SH-SY5Y (cell line): Measurements from ENCODE around the gene BARHL2.

Source experiments
- GATA2 ChIP-seq: IDR thresholded peaks from 2 replicates; pipeline ENCODE4 v1.6.1; 2011; ENCODE audit warnings: mild to moderate bottlenecking, low read depth, low read length
- GATA3 ChIP-seq: IDR thresholded peaks from 2 replicates; pipeline ENCODE4 v1.6.1; 2011; ENCODE audit warnings: low read depth, mild to moderate bottlenecking, low read length, moderate library complexity

The BARHL2 gene

DNA sequence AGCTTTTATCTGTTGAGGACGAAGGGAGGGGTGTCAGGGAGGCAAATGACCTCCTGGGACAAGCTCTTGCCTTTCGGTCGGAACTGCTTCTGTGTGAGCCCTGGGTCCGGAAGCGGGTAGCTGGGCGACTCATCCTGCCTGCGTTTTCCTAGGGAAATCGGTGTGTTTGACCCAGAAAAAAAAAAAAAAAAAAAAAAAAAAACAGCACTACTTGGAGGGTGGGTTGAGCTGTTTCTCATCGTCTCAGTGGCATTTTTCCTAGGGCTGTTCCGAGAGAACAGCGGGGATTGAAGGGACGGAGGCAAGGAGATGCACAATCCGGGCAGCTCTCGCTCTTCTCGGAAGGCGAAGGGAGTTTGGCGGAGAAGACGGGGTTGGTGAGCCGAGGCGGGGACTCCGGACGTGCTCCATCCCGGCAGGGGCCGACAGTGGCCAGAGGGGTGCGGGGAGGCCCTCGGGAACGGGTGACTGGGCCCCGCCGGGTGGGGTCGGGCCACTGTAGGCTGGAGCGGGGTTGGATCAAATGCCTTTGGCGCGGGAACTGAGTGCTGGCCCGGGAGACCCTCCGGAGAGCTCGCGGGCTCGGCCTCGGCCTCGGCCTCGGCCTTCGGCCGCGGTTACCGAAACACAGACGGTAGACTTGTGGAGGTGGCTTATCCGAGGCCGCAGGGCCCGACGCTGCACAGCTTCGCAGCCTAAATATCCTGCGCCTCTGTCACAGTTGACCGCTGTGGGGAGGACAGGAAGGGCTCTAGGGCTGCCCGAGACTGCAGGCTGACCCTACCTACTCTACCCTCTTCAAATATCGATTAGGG, 2.4 kb upstream of the BARHL2 start:
- TF ChIP-seq GATA2 (no peak), GATA3 (no peak)

DNA sequence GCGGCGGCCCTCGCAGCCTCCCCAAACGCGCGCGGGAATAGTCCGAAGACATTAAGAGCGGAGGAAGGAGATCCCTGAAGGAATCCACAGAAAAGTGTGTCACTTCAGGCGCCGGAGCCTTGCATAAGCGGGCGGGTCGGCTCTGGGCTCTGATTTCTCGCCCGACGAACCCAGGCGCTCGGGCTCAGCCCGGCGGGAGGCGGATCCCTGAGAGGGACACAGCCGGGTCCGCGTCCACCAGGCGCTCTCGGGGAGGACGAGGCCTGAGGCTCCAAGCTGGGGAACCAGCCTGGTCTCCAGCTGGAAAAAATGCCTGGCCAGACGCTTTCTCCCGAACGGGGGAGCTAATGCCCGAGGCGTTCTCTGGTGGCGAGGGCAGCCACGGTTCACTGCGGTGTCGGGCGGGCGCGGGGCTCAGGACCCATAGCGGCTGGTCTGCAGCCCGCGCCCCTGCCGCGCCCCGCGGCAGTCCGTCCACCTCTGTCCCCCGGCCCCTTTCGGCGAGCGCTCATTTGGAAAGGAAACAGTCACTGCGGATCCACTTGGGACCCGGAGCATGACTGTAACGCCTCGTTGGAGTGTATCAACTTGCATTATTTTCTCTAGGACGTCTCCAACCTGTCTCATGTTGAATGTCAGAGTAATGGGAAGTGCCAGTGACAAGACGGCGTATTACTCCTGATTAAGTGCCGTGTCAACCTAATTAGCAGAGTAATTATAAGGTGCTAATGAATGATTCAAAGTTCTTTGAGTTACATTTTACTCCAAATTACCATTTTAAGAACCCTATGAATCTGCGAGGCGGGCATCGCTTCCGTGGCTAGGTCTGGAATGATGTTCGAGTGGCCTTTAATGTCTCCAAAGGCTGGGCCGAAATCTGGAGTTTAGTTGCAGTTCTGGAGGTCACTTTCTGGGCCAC, 1.6 kb upstream of the BARHL2 start:
- TF ChIP-seq GATA3 (no peak), GATA2 (no peak)

DNA sequence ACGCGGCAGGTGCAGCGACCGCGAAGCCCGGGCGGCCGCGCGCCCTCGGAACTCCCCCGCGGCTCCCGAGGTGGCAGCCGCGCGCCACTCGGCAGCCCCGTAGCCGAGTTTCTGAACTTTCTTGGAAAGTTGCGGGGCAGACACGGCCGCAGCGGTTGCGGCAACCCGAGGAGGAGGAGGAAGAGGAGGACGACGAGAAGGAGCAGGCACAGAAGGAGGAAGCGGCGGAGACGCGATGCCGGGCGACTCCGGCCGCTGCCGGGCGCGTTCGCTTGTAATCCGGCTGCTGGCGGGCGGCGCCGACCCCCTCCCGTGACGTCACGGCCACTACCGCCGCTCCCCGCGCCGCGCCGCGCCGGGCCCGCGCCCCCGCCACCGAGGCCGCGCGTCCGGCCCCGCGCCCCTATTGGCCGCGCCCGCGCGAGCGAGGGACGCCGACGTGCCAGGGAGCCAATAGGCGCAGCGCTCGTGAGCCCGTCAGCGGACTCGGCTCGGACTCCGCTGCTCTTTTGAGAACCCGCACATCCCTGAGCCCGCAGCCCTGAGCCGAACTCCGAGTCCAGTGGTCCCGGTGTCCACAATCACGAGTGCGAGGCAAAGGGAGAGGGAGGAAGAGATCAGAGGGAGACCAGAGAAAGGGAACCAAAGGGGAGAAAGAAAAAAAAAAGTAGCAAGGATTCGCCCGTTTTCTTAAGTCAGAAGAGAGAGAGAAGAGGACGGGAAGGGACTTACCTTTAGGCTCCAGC, 736 bp upstream of the BARHL2 start:
- TF ChIP-seq GATA3 (no peak), GATA2 (no peak)

DNA sequence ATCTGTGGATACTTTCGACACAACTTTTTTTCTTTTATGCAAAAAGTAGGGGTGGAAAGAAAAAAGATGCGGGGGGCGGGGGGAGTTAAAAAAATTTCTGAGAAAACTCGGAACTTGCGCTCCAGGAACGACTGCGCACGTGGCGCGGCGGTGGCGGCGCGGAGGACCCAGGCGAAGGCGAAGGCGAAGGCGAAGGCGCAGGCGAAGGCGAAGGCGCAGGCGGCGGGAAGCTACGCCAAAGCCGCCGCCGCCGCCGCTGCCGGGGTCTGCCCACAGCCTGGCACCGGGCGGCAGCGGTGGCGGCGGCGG, 208 bp upstream of the BARHL2 start:
- TF ChIP-seq GATA3 (no peak), GATA2 (no peak)

DNA sequence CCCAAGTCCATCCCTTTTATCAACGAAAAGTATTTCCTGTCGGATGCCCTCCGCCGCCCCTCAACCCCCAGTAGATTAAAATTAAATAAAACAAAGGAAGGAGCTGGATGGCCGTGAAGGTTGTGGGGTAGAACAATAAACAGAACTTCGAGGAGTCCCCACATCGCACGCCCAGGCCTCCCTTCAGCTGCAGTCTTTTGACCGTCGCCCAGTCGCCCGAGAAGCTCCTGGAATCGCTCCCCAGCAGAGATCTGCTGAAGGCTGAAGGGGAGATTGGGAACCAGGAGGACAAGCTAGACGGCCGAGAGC, 905 bp downstream of the BARHL2 start:
- no peak for TF ChIP-seq GATA3
- TF ChIP-seq GATA2 = no peak

DNA sequence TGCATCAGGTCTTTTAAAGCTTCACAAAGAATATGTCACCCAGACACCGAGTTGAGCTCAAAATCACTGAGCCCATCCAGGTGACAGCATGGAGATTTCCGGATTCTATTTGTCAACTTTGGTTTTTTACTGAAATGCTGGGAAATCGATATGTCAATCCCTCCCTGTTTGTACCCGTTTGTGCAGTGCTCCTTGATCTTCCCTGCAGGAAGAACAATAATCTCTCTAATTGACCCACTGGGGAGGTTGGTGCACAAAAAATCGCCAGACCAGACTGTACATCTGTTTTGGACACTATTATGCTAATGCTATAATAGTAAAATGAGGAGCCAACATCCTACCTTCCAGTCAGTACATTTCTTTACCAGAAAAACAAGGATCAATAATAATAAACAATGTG, 1.8 kb downstream of the BARHL2 start:
- no peak for TF ChIP-seq GATA2
- no peak for TF ChIP-seq GATA3

DNA sequence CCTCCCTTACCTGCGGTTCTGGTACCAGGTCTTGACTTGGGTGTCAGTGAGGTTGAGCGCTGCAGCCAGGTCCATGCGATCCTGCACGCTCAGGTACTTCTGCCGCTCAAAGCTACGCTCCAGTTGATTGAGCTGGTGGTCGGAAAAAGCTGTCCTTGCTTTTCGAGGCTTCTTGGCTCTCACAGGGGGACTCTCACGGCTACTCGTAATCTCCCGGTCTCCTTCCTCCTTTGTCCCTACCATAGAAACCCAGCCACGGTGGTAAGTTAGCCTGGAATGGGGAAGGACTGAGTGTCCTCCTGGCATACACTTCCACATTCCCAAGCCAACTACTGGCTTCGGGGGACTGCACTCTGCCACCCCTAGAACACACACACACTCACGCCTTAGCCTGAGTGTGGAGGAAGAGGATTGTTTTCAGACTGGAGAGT, 2.6 kb downstream of the BARHL2 start:
- TF ChIP-seq GATA2 (no peak), GATA3 (no peak)

DNA sequence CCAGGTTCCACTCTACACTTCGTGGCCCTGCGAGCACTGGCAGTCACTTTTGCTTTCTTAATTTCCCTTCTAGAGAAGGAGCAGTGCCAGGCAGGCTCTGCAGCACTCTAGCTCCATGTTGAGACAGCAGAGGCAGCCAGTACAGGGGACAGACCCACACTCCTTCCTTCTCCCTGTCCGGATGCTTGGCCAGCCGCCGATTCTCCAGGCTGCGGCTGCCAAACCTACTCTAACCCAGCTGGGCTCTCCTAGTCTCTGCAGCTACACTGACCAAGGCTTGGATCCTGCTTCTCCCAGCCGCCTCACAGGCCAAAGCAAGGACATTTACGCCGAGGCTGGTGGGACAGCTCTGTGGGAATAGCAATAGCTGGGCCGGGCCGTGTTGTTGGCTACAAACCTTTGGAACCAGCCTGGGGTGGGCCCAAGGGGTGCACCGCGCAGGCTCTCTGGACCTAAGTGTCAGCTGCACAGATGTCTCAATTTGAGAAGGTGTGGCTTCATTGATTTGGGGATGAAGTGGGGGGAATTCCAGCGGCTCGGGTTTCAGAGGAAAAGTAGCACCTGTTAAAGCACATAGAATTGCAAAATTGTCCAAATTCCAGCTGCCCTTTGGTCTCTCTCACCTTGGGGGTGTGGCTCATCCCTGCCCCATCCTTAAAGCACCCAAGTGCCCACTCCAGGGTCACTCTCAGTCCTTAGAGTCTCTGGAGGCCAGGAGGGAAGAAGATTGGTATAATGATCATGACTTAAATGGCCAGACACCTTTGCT, 3.2 kb downstream of the BARHL2 start:
- no peak for TF ChIP-seq GATA3

DNA sequence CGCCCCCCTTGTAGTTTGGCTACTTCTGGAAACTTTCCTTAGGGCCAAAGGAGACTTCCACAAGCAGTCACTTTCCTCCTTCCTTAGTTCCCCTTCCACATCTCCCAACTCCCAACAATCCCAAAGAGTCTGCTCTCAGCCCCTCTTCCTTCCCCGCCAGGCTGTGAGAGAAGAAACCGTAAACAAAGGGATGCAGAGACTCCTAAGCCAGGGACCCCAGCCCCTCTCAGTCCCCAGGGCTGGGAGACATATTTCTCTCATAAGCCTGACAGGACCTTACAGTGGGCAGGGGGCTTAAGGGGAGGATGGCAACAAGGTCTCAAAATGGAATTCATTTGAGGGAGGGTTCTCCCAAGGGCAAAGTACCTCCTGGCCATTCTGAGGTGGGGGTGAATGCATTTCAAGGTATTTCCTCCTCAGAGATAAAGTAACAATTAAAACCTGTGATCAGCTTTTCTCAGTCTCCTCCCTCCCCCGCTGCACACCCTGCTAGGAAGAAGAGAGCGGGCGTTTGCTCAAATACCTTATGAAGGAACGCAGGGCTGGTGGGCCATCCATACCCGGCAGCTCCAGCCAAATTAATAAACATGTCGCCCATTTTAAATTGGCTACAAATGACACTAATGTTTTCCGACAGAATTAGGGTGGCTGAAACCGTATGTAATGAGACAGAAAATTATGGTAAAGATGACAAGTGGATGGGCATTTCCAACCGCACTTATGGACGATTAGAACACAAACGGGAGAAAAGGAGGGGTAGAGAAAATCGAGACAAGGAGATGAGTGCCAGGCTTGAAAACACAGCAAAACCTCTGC, 4.0 kb downstream of the BARHL2 start:
- TF ChIP-seq GATA3 (no peak), GATA2 (no peak)

DNA sequence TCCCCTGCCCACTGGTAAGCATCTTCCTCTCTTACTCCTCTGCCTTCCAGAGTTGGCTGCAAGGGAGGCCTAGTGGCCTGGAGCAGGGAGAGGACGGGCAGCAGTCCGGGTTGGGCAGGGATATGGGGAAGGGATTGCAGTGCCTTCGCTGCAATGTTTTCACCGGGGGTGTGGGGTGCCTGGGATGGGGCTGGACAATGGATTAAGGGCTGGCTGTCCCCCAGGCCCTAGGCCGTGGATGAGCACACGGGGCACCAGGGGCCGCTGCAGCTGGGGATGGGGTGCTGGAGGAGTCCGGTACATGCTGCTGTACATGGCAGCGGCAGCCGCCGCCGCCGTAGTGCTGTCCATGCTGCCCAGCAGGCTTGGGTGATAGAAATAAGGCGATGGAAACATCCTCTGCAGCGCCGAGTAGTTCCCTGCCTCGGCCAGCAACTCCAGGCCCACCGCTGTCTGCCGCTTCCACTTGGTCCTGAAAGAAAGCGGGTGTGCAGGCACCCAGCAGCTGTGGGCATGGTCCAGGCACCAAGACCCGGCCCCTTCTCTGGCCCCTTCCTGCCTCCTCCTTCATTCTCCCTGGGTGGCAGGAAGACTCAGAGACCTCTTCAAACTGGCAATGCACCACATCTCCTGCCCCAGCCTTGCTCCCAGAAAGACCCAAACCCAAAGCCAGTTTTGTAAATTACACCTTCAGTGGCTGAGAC, 4.8 kb downstream of the BARHL2 start:
- TF ChIP-seq GATA3 = no peak
- TF ChIP-seq GATA2 = no peak

DNA sequence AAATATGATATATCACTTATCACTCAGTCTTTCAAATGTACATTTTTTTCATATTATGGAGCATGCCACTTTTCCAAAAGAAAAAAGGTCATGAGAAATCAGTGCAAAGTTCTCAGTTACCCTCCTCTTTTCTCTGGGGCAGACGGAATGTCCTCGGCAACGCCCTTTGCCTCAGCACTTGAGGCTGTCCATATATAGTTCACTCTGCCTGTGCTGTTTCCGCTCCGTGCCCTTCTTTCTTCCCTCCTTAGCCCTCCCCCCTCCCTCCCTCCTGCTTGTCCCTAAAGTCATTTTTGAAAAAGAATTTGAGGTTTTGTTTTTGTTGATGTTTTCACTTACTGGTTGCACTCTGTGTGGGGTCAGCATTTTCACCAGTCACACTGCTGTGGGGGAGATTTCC, 5.4 kb downstream of the BARHL2 start:
- no peak for TF ChIP-seq GATA3
- TF ChIP-seq GATA2 = no peak

DNA sequence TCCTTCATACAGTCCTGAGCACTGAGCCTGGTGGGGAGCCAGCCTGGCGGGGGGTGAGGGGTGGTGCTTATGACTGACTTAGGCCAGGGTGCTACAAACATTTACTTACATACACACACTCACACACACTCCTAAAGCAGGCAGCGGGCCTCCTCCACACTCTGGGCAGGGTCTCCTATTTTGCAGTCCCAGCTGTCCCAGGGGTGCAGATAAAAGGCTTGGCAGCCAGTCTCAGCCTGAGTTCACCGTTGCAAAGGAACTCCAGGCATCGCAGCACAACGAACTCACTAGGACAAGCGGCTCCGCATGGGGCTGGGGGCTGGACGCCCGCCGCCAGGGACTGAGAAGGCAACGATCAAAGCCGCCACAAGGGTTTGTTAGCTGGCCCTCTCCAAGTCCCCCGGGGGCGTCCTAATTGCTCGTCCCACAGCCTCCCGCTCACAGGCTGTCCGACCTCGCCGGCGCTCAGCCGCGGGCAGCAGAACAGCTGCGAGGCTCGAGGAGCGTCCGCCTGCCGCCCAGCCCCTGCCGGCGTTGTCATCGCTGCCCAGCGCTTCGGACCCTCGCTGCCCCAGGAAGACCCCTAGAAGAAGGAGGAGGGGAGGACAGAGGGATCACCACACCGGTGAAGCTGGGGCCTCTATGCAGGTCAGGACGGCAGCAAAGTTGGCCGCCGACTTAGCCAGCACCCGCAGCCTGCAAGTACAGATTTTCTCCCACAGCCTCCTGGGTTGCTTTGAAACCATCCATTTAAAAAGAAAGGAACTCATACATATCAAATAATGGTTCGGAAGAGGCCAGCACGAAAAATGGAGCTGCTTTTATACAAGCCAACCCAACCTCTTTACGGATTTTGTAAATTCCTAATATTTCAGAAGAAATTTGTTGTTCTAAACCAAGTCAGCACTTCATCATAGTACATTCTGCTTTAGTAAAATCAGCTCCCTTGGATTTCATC, 6.2 kb downstream of the BARHL2 start:
- no peak for TF ChIP-seq GATA3
- TF ChIP-seq GATA2 = no peak
